Activated CD4-positive, alpha-beta memory T cell treated with anti-CD3 and anti-CD28 coated beads for 36 hours (primary cell): ENCODE results near the gene TMUB1. TPM values are rescaled to one million over a fixed set of nuclear protein-coding genes. Genes with fewer than 3 reads are reported as not detected.

Experiments
- CTCF ChIA-PET: fragments of 350-600 bp; sonication (Branson Sonifier 250); formaldehyde crosslinking; loops from one replicate; lab custom pipeline; 2021; ENCODE audit warnings: antibody characterized with exemption, inconsistent platforms; lab: Charles Lee
- POLR2A ChIA-PET: fragments of 350-600 bp; sonication (Branson Sonifier 250); formaldehyde crosslinking; loops from one replicate; lab custom pipeline; 2021; ENCODE audit warnings: antibody characterized with exemption; lab: Charles Lee
- DNase-seq: peaks from one replicate; pipeline ENCODE4 v3.0.0-alpha.2; 2020
- H3K27ac Mint-ChIP-seq: one replicate; pipeline ENCODE4 v1.8.0; 2021; ENCODE audit warnings: mixed read lengths
- H3K27me3 Mint-ChIP-seq: one replicate; pipeline ENCODE4 v1.8.0; 2021; ENCODE audit warnings: mixed read lengths
- H3K36me3 Mint-ChIP-seq: one replicate; pipeline ENCODE4 v1.8.0; 2021; ENCODE audit warnings: mixed read lengths
- H3K4me1 Mint-ChIP-seq: one replicate; pipeline ENCODE4 v1.8.0; 2021; ENCODE audit warnings: low read depth, mixed read lengths
- H3K4me3 Mint-ChIP-seq: one replicate; pipeline ENCODE4 v1.8.0; 2021; ENCODE audit warnings: mild to moderate bottlenecking, mixed read lengths
- H3K9me3 Mint-ChIP-seq: one replicate; pipeline ENCODE4 v1.8.0; 2021; ENCODE audit warnings: mixed read lengths
- intact Hi-C: fragments of 100-400 bp; cut with micrococcal nuclease; formaldehyde crosslinking; loops from one replicate; pipeline ENCODE4 v1.15.1; 2023
- total RNA-seq, 2 experiments: library from RNA; stranded (reverse); gene quantifications; one replicate each; pipeline ENCODE4 v1.2.3, GENCODE V29; 2021

The TMUB1 gene
- total RNA-seq, 2 experiments from 2014 or later, result 53.8 to 60.9 TPM

DNA sequence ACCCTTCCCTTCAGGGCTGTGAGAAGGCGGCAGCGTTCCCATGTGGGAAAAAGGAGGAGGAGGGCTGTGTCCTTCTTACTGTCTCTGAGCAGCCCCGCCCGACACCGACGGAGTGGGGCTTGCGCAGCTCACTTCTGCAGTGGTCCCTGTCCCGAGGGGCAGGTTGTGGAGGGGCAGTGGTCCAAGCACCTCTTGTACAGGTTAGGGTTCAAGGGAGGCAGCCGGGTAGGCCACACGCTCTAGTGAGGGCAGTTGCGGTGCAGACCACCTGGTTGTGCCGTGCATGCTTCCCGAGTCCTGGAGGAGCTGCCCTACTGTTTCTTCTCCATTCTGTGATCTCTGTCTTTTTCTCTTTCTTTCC is 35.7 kb upstream of the TMUB1 start:
- no peaks in the 10 kb centered on the region for H3K9me3 Mint-ChIP-seq
- intact Hi-C loops, result loop anchor here (5.0 kb wide), 1 partner anchor 108 kb away; the partner anchor contains the start of gene ABCF2
- peaks cover 12% of the 10 kb centered on the region for H3K4me1 Mint-ChIP-seq
- H3K27ac Mint-ChIP-seq, result no peak overlapping the region
- DNase-seq, result no peak
- H3K27me3 Mint-ChIP-seq, result no peaks in the 10 kb centered on the region
- H3K36me3 Mint-ChIP-seq, result peaks cover 6% of the 10 kb centered on the region
- H3K4me3 Mint-ChIP-seq, result no peak overlapping the region
- ChIA-PET CTCF (interaction anchor here (1.2 kb wide), 1 partner anchor 45 kb away, joined by 4 read pairs; no protein-coding TSS in a partner anchor), POLR2A (no interaction called here)

GRCh38 chr7:151118108-151119054 is 35.1 kb upstream of the TMUB1 start:
- ChIA-PET CTCF (interaction anchor here (1.2 kb wide), 1 partner anchor 45 kb away, joined by 4 read pairs; no protein-coding TSS in a partner anchor), POLR2A (interaction anchor here (1.2 kb wide), 1 partner anchor 109 kb away, joined by 3 read pairs; the partner anchor contains the start of gene ABCF2)
- H3K9me3 Mint-ChIP-seq, result no peaks in the 10 kb centered on the region
- H3K27me3 Mint-ChIP-seq, result peaks cover 2% of the 10 kb centered on the region
- peaks cover 12% of the 10 kb centered on the region for H3K4me1 Mint-ChIP-seq
- no peak overlapping the region for H3K4me3 Mint-ChIP-seq
- H3K27ac Mint-ChIP-seq, result peak overlapping the region; percentile 45
- no peak for DNase-seq
- peaks cover 2% of the 10 kb centered on the region for H3K36me3 Mint-ChIP-seq
- intact Hi-C loops, result loop anchor here (5.0 kb wide), 1 partner anchor 109 kb away; the partner anchor contains the start of gene ABCF2

GRCh38 chr7:151117565-151117964 is 34.3 kb upstream of the TMUB1 start:
- Mint-ChIP-seq H3K9me3 (no peaks in the 10 kb centered on the region), H3K27me3 (peaks cover 5% of the 10 kb centered on the region), H3K36me3 (peaks cover 2% of the 10 kb centered on the region), H3K27ac (peak overlapping the region; percentile 85), H3K4me3 (peak overlapping the region; percentile 71), H3K4me1 (peaks cover 12% of the 10 kb centered on the region)
- intact Hi-C loops, result loop anchor here (5.0 kb wide), 1 partner anchor 110 kb away; the partner anchor contains the start of gene ABCF2
- DNase-seq, result peak; percentile 60
- ChIA-PET POLR2A (interaction anchor here (1.2 kb wide), 1 partner anchor 109 kb away, joined by 3 read pairs; the partner anchor contains the start of gene ABCF2), CTCF (interaction anchor here (1.4 kb wide), 1 partner anchor 51 kb away, joined by 3 read pairs; no protein-coding TSS in a partner anchor)

- Mint-ChIP-seq H3K9me3 (no peaks in the 10 kb centered on the region), H3K27me3 (peaks cover 5% of the 10 kb centered on the region), H3K36me3 (peaks cover 2% of the 10 kb centered on the region), H3K27ac (peak overlapping the region; percentile 85), H3K4me3 (peak overlapping the region; percentile 71), H3K4me1 (peaks cover 12% of the 10 kb centered on the region)
- CTCF ChIA-PET, result interaction anchor here (1.4 to 1.8 kb wide), 3 partner anchors 32 to 98 kb away, joined by 3 to 5 read pairs (median 3); no protein-coding TSS in a partner anchor
- POLR2A ChIA-PET, result interaction anchor here (0.6 to 1.2 kb wide), 2 partner anchors 110 to 233 kb away, joined by 3 read pairs; partner anchors contain the start of gene ABCF2
- no peak for DNase-seq
- intact Hi-C loops, result loop anchor here (5.0 kb wide), 1 partner anchor 110 kb away; the partner anchor contains the start of gene ABCF2
Observed at GRCh38 chr7:151116603-151117440, 33.5 kb upstream of the TMUB1 start.

DNA sequence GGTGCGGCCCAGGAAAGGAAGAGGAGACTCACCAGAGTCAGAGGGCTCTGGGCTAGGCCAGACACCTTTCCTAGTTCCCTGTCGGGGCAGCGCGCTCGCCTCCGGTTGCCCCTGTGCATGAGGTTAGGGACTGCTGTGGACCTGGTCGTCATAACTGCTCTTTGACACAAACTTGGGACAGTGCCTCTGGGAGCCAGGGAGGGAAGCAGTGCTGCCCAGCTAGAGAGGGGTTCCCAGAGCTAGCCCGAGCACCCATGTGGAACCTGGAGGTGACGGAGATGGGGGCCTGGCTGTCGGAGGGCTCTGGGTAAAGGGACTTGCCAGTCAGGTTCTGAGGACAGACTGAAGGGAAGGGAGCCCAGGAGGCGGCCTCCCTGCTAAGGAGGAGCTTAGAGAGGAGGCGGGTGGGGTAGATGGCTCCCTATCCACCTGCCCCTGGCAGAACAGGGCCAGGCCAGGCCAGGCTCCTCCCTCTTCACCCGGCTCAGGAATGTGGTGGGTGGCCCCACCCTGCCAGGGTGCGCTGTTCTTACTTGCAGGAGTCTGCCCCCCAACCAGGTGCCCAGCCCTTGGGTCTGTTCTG is 32.6 kb upstream of the TMUB1 start:
- no peak overlapping the region for H3K27ac Mint-ChIP-seq
- peak overlapping the region; percentile 65 for H3K4me3 Mint-ChIP-seq
- peaks cover 12% of the 10 kb centered on the region for H3K4me1 Mint-ChIP-seq
- POLR2A ChIA-PET, result interaction anchor here (0.6 kb wide), 1 partner anchor 234 kb away, joined by 3 read pairs; no protein-coding TSS in a partner anchor
- H3K36me3 Mint-ChIP-seq, result no peaks in the 10 kb centered on the region
- peak; percentile 20 for DNase-seq
- peaks cover 5% of the 10 kb centered on the region for H3K27me3 Mint-ChIP-seq
- intact Hi-C loops, result loop anchor here (5.0 kb wide), 1 partner anchor 111 kb away; the partner anchor contains the start of gene ABCF2
- CTCF ChIA-PET, result interaction anchor here (0.5 to 1.8 kb wide), 9 partner anchors 8 to 1035 kb away, joined by 3 to 11 read pairs (median 3); no protein-coding TSS in a partner anchor
- H3K9me3 Mint-ChIP-seq, result no peaks in the 10 kb centered on the region

DNA sequence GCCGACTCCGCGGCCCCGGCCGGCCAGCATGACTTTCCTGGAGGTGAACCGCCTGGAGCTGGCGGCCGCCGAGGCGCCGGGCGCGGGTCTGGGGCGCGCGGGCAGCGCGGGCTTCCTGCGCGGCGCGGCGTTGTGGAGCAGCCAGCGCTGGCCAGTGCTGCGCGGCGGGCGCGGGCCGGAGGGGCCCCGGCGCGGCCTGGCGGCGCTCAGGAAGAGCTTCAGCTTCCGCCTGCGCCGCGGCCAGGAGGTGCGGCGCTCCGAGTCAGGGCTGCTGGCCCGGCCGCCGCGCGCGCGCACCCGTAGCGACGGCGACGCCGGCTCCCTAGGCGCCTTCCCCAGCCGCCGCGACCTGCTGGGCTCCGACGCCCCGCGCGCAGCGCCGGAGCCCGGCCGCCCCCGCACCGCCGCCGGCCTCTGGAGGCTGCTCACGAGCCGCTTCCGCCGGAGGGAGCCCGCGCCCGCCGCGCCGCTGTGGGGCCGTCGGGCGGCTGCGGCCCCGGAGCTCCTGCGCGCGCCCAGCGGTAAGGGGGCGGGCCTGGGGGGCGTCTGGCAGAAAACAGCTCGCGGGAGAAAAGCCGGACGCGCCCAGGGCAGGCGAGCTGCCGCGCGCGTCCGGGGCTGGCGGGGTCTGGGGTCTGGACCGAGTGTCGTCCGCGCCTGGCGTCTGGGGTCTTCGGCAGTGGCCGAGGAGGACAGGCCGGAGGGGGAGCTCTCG is 32.0 kb upstream of the TMUB1 start:
- ChIA-PET CTCF (interaction anchor here (0.8 to 1.8 kb wide), 10 partner anchors 9 to 667 kb away, joined by 3 to 11 read pairs (median 4); no protein-coding TSS in a partner anchor), POLR2A (no interaction called here)
- H3K9me3 Mint-ChIP-seq, result no peaks in the 10 kb centered on the region
- DNase-seq, result peak; percentile 52
- peaks cover 5% of the 10 kb centered on the region for H3K27me3 Mint-ChIP-seq
- no peak overlapping the region for H3K27ac Mint-ChIP-seq
- peak overlapping the region; percentile 65 for H3K4me3 Mint-ChIP-seq
- H3K36me3 Mint-ChIP-seq, result no peaks in the 10 kb centered on the region
- intact Hi-C loops, result loop anchor here (5.0 kb wide), 1 partner anchor 112 kb away; the partner anchor contains the start of gene ABCF2
- peaks cover 12% of the 10 kb centered on the region for H3K4me1 Mint-ChIP-seq

DNA sequence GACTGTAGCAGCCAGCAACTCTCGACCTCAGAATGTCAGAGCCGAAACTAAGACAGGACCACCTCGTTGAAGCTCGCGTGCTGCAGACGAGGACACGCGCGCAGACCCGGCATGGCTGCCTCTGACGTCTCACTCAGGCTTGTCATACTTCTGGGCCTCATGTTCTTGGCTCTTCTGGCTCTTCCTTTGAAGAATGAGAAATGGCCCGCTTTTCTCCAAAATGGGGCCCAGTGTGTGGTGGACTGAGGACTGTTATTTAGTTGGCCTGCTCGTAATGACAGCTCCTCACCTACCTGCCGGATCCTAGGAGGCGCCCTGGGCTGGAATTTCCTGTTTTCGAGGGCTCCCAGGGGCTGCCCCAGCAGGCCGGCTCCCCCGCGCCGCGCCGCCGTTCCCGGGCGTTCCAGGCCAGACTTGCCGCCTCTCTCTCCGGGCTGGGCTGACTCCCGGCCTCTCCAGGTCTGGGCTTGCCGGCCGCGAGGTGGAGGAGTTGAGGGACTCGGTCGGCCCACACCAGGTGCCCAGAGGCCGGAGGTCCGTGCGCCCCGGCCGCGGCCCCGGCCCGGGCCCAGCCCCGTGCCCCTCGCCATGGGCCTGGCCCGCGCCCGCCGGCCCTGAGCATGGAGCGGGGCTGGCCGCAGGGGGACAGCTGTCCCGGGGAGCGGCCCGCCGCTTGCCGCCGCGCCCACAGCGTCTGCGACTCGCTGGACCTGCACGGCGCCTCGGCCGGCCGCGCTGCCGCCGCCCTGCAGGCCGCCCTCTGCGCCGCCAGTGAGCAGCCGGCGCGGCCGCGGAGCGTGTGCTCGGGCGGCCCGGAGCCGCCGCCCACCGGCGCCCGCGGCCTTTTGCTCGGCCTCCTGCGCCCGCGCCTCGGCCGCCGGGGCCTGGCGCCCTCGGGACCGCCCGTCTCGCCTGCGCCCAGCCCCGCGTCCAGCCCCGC is 31.1 kb upstream of the TMUB1 start:
- intact Hi-C loops, result loop anchor here (5.0 kb wide), 3 partner anchors 113 to 217 kb away; partner anchors contain the start of gene ABCF2
- Mint-ChIP-seq H3K27me3 (peaks cover 5% of the 10 kb centered on the region), H3K4me1 (peaks cover 12% of the 10 kb centered on the region), H3K36me3 (no peaks in the 10 kb centered on the region), H3K9me3 (no peaks in the 10 kb centered on the region), H3K4me3 (peak overlapping the region; percentile 32), H3K27ac (no peak overlapping the region)
- no peak for DNase-seq
- POLR2A ChIA-PET, result no interaction called here
- CTCF ChIA-PET, result interaction anchor here (0.8 to 7.7 kb wide), 10 partner anchors 10 to 666 kb away, joined by 3 to 44 read pairs (median 3); partner anchors contain the start of gene ABCB8

DNA sequence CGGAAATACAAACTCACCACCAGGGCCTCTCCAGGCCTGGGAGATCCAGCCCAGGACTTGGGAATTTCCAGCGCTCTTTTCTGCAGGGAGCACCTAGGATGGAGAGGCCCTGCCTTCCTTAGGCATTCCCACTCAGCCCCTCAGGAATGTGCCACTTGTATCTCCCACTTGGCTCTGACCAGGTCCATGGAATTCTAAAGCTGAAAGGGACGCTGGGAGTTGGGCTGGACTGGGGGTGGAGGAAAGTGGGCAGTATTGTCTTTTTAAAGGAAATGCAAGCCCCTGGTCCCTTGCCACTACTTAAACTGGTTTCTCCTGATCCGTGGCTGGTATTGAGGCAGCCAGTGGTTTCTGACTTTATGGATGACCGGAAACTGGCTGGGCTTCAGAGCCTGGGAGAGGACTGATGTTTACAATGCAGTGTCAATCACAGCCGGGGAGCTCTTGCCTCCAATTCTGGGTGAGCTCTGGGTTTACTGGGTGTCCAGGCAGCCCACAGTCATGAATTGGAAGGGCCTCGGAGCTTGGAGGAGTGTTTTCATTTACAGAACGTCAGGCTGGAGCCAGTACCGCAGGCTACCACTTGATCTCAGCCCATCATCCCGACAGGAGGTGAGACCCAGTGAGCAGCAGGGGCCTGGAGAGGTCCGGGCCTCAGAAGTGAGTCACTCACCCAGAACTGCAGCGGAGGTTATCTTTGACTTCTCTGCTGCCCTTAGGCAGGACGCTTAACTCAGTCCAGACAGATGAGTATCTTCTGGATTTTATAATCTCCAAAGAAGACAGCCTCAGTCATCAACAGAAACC is 30.3 kb upstream of the TMUB1 start:
- H3K9me3 Mint-ChIP-seq, result no peaks in the 10 kb centered on the region
- H3K27me3 Mint-ChIP-seq, result peaks cover 5% of the 10 kb centered on the region
- intact Hi-C loops, result loop anchor here (5.0 kb wide), 2 partner anchors 151 to 216 kb away; no protein-coding TSS in a partner anchor
- H3K36me3 Mint-ChIP-seq, result no peaks in the 10 kb centered on the region
- H3K27ac Mint-ChIP-seq, result no peak overlapping the region
- ChIA-PET CTCF (interaction anchor here (0.8 to 7.7 kb wide), 6 partner anchors 11 to 85 kb away, joined by 3 to 44 read pairs (median 3); partner anchors contain the start of gene ABCB8), POLR2A (no interaction called here)
- DNase-seq, result no peak
- H3K4me3 Mint-ChIP-seq, result peak overlapping the region; percentile 32
- peaks cover 12% of the 10 kb centered on the region for H3K4me1 Mint-ChIP-seq
